Measurements from ENCODE around the gene RBM19.

The RBM19 gene

DNA sequence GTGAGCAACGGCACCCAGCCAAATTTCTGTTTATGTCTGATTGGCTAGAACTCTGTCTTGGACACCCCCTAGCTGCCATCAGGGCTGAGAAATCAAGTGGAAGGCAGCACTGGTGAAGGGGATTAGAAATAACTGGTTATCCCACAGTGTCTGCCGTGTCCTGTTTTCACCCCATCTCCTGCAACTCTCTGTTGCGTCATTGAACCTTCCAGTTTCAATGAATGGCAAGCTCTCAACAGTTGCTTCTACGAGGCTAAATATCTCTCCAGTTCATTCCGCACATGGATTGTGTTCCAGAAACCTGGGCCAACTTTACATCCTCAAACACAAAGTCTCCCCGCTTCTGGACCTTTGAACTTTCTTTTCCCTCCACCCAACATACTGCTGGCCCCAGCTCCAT is 173.7 kb downstream of the RBM19 start:
- Histone ChIP-seq H3K4me3 (ENCODE audit: low read length) (no peak overlapping the region), H3K9me3 (ENCODE audit: low read length) (no peaks in the 10 kb centered on the region), H2AFZ (ENCODE audit: low read depth, low read length) (no peak overlapping the region), H3K36me3 (ENCODE audit: insufficient read depth, low read length) (no peaks in the 10 kb centered on the region), H3K27me3 (ENCODE audit: insufficient read depth, low read length) (no peaks in the 10 kb centered on the region), H3K4me1 (ENCODE audit: insufficient read depth, low read length) (peaks cover 21% of the 10 kb centered on the region)

DNA sequence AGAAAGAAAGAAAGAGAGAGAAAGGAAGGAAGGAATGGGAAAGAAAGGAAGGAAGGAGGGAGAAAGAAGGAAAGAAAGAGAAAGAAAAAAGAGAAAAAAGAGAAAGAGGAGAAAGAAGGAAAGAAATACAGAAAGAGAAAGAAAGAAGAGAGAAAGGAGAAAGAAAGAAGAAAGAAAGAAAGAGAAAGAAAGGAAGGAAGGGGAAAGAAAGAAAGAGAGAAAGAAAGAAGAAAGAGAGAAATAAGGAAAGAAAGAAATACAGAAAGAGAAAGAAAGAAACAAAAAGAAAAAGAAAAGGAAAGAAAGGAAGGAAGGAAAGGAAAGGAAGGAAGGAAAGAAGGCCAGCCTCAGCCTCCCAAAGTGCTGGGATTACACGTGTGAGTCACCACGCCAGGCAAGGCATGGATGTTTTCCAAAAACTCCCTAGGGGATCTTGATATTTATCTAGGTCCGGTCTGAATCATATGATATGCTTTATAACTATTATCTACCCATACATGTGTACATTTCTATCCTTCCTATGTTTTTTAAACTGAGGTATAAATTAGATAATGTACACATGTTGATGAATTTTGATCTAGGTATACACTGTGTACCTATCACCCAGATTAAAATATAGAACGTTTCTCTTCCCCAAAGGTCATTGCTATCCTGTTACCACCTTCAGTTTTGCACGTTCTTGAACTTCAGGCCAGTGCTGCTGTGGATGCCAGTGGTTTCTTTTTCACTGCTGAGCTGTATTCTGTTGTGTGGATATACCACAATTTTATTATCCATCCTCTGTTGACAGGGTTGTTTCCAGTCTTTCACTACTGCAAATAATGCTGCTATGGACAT is 177.9 kb downstream of the RBM19 start:
- H3K4me1 ChIP-seq (ENCODE audit: insufficient read depth, low read length) = peaks cover 1% of the 10 kb centered on the region
- H3K27me3 ChIP-seq (ENCODE audit: insufficient read depth, low read length) = peaks cover 2% of the 10 kb centered on the region
- peaks cover 4% of the 10 kb centered on the region for H3K9me3 ChIP-seq (ENCODE audit: low read length)
- H2AFZ ChIP-seq (ENCODE audit: low read depth, low read length) = no peak overlapping the region
- no peaks in the 10 kb centered on the region for H3K36me3 ChIP-seq (ENCODE audit: insufficient read depth, low read length)
- H3K4me3 ChIP-seq (ENCODE audit: low read length) = no peak overlapping the region

GRCh38 chr12:113786107-113786506 is 180.0 kb downstream of the RBM19 start:
- H3K4me3 ChIP-seq (ENCODE audit: low read length) = no peak overlapping the region
- H3K4me1 ChIP-seq (ENCODE audit: insufficient read depth, low read length) = peaks cover 9% of the 10 kb centered on the region
- H2AFZ ChIP-seq (ENCODE audit: low read depth, low read length) = no peak overlapping the region
- peaks cover 4% of the 10 kb centered on the region for H3K9me3 ChIP-seq (ENCODE audit: low read length)
- peaks cover 2% of the 10 kb centered on the region for H3K27me3 ChIP-seq (ENCODE audit: insufficient read depth, low read length)
- no peaks in the 10 kb centered on the region for H3K36me3 ChIP-seq (ENCODE audit: insufficient read depth, low read length)

- H3K4me3 ChIP-seq (ENCODE audit: low read length) = no peak overlapping the region
- no peak overlapping the region for H2AFZ ChIP-seq (ENCODE audit: low read depth, low read length)
- no peaks in the 10 kb centered on the region for H3K36me3 ChIP-seq (ENCODE audit: insufficient read depth, low read length)
- peaks cover 4% of the 10 kb centered on the region for H3K9me3 ChIP-seq (ENCODE audit: low read length)
- peaks cover 11% of the 10 kb centered on the region for H3K27me3 ChIP-seq (ENCODE audit: insufficient read depth, low read length)
- peaks cover 9% of the 10 kb centered on the region for H3K4me1 ChIP-seq (ENCODE audit: insufficient read depth, low read length)
Observed at GRCh38 chr12:113783811-113784210, 182.3 kb downstream of the RBM19 start.

DNA sequence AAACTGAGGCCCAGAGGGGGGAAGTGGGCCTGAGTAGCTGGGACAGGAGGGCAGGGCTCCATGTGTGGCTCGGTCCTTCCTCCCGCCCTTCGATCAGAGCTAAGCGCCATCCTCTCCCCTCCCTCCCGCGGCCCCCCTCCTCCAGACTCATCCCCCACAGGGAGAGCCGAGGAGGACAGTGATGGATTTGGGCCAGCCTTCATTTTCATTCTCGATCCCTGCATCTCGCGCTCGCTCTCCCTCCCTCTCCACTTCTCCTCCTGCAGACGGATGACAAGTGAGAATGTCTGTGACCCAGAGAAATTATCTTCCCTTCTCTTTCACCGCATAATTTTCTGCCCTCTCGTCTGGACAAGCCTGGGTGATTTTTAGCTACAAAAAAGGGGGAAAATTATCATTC is 183.3 kb downstream of the RBM19 start:
- no peak overlapping the region for H3K4me3 ChIP-seq (ENCODE audit: low read length)
- no peaks in the 10 kb centered on the region for H3K36me3 ChIP-seq (ENCODE audit: insufficient read depth, low read length)
- H3K4me1 ChIP-seq (ENCODE audit: insufficient read depth, low read length) = peaks cover 9% of the 10 kb centered on the region
- peaks cover 4% of the 10 kb centered on the region for H3K9me3 ChIP-seq (ENCODE audit: low read length)
- peaks cover 18% of the 10 kb centered on the region for H3K27me3 ChIP-seq (ENCODE audit: insufficient read depth, low read length)
- no peak overlapping the region for H2AFZ ChIP-seq (ENCODE audit: low read depth, low read length)

- Histone ChIP-seq H3K4me3 (ENCODE audit: low read length) (no peak overlapping the region), H3K9me3 (ENCODE audit: low read length) (peaks cover 4% of the 10 kb centered on the region), H2AFZ (ENCODE audit: low read depth, low read length) (no peak overlapping the region), H3K36me3 (ENCODE audit: insufficient read depth, low read length) (no peaks in the 10 kb centered on the region), H3K27me3 (ENCODE audit: insufficient read depth, low read length) (peaks cover 18% of the 10 kb centered on the region), H3K4me1 (ENCODE audit: insufficient read depth, low read length) (peaks cover 9% of the 10 kb centered on the region)
Observed at GRCh38 chr12:113781415-113782198, 184.5 kb downstream of the RBM19 start.

GRCh38 chr12:113779774-113780173 is 186.4 kb downstream of the RBM19 start:
- Histone ChIP-seq H3K4me3 (ENCODE audit: low read length) (no peak overlapping the region), H3K9me3 (ENCODE audit: low read length) (no peaks in the 10 kb centered on the region), H2AFZ (ENCODE audit: low read depth, low read length) (no peak overlapping the region), H3K4me1 (ENCODE audit: insufficient read depth, low read length) (peaks cover 9% of the 10 kb centered on the region), H3K36me3 (ENCODE audit: insufficient read depth, low read length) (no peaks in the 10 kb centered on the region), H3K27me3 (ENCODE audit: insufficient read depth, low read length) (peaks cover 20% of the 10 kb centered on the region)

- H3K4me1 ChIP-seq (ENCODE audit: insufficient read depth, low read length) = peaks cover 9% of the 10 kb centered on the region
- H3K9me3 ChIP-seq (ENCODE audit: low read length) = no peaks in the 10 kb centered on the region
- H2AFZ ChIP-seq (ENCODE audit: low read depth, low read length) = no peak overlapping the region
- no peaks in the 10 kb centered on the region for H3K36me3 ChIP-seq (ENCODE audit: insufficient read depth, low read length)
- peaks cover 18% of the 10 kb centered on the region for H3K27me3 ChIP-seq (ENCODE audit: insufficient read depth, low read length)
- H3K4me3 ChIP-seq (ENCODE audit: low read length) = no peak overlapping the region
Observed at GRCh38 chr12:113778432-113779132, 187.5 kb downstream of the RBM19 start.

- Histone ChIP-seq H3K4me3 (ENCODE audit: low read length) (no peak overlapping the region), H3K9me3 (ENCODE audit: low read length) (no peaks in the 10 kb centered on the region), H3K27me3 (ENCODE audit: insufficient read depth, low read length) (peaks cover 18% of the 10 kb centered on the region), H2AFZ (ENCODE audit: low read depth, low read length) (no peak overlapping the region), H3K36me3 (ENCODE audit: insufficient read depth, low read length) (no peaks in the 10 kb centered on the region), H3K4me1 (ENCODE audit: insufficient read depth, low read length) (peaks cover 3% of the 10 kb centered on the region)
Observed at GRCh38 chr12:113777751-113778150, 188.4 kb downstream of the RBM19 start.

- Histone ChIP-seq H3K27me3 (ENCODE audit: insufficient read depth, low read length) (peaks cover 18% of the 10 kb centered on the region), H3K4me3 (ENCODE audit: low read length) (no peak overlapping the region), H3K9me3 (ENCODE audit: low read length) (no peaks in the 10 kb centered on the region), H3K4me1 (ENCODE audit: insufficient read depth, low read length) (no peaks in the 10 kb centered on the region), H2AFZ (ENCODE audit: low read depth, low read length) (no peak overlapping the region), H3K36me3 (ENCODE audit: insufficient read depth, low read length) (no peaks in the 10 kb centered on the region)
Observed at GRCh38 chr12:113776536-113776935, 189.6 kb downstream of the RBM19 start.

DNA sequence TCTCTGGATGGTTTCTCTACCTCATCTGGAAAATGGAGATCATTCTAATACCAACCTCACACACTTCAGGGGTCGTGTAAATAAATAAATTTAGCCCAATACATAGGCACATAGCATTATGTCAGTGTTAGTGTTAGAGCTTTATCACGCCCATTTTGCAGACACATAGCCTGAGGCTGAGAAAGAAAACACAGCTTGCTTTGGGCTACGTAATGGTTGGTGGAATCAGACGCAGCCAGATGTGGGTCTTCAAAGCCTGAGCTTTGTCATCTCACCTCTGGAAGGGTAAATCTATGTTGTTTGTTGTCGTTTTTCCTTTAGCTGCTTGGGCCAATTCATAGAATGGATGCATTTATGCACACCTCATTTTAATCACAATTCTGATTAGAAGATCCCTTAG is 191.6 kb downstream of the RBM19 start:
- H3K4me3 ChIP-seq (ENCODE audit: low read length) = no peak overlapping the region
- H3K9me3 ChIP-seq (ENCODE audit: low read length) = no peaks in the 10 kb centered on the region
- H2AFZ ChIP-seq (ENCODE audit: low read depth, low read length) = no peak overlapping the region
- H3K27me3 ChIP-seq (ENCODE audit: insufficient read depth, low read length) = peaks cover 15% of the 10 kb centered on the region
- H3K4me1 ChIP-seq (ENCODE audit: insufficient read depth, low read length) = peaks cover 5% of the 10 kb centered on the region
- no peaks in the 10 kb centered on the region for H3K36me3 ChIP-seq (ENCODE audit: insufficient read depth, low read length)

GRCh38 chr12:113772505-113773030 is 193.6 kb downstream of the RBM19 start:
- no peak overlapping the region for H3K4me3 ChIP-seq (ENCODE audit: low read length)
- H3K9me3 ChIP-seq (ENCODE audit: low read length) = no peaks in the 10 kb centered on the region
- H3K4me1 ChIP-seq (ENCODE audit: insufficient read depth, low read length) = peaks cover 15% of the 10 kb centered on the region
- H3K27me3 ChIP-seq (ENCODE audit: insufficient read depth, low read length) = peaks cover 2% of the 10 kb centered on the region
- H2AFZ ChIP-seq (ENCODE audit: low read depth, low read length) = no peak overlapping the region
- no peaks in the 10 kb centered on the region for H3K36me3 ChIP-seq (ENCODE audit: insufficient read depth, low read length)
